Common myeloid progenitor, CD34-positive (primary cell): ENCODE measurements around the gene DPYD.

Source experiments
- CTCF ChIA-PET: fragments of 350-600 bp; sonication (Branson Sonifier 250); formaldehyde crosslinking; loops from one replicate; lab custom pipeline; 2021; ENCODE audit warnings: antibody characterized with exemption; lab: Charles Lee
- POLR2A ChIA-PET: fragments of 350-600 bp; sonication (Branson Sonifier 250); formaldehyde crosslinking; loops from one replicate; lab custom pipeline; 2021; ENCODE audit warnings: antibody characterized with exemption; lab: Charles Lee
- DNase-seq, 3 donors: peaks; one replicate each; pipeline versions ENCODE4 v3.0.0 to v3.0.0-alpha.2; 2013
- H3K27ac ChIP-seq, 2 experiments: 1 replicate in 1 of 2; 2 replicates in 1 of 2; pipeline ENCODE4 v1.7.0; 2013; ENCODE audit warnings: inconsistent platforms in 2 of 2, low read length in 2 of 2, mild to moderate bottlenecking in 2 of 2, low read depth in 1 of 2, moderate library complexity in 1 of 2; ENCODE audit not compliant: severe bottlenecking in 2 of 2, insufficient read depth in 1 of 2, poor library complexity in 1 of 2
- H3K27me3 ChIP-seq, 5 experiments: replicated peaks in 2 of 5; 1 replicate in 3 of 5; 2 replicates in 2 of 5; pipeline versions ENCODE4 v1.6.1 to v1.7.0; 2013; ENCODE audit warnings: low read length in 4 of 5, mild to moderate bottlenecking in 2 of 5, moderate library complexity in 2 of 5, inconsistent platforms in 1 of 5; ENCODE audit not compliant: insufficient read depth in 5 of 5, control insufficient read depth in 4 of 5
- H3K36me3 ChIP-seq, 4 experiments: 1 replicate in 2 of 4; 2 replicates in 2 of 4; pipeline versions ENCODE4 v1.6.1 to v1.7.0; 2013; ENCODE audit warnings: low read length in 3 of 4, control low read depth in 1 of 4, mild to moderate bottlenecking in 1 of 4; ENCODE audit not compliant: control insufficient read depth in 4 of 4, insufficient read depth in 4 of 4
- H3K4me1 ChIP-seq, 4 experiments: 1 replicate in 3 of 4; 2 replicates in 1 of 4; pipeline versions ENCODE4 v1.6.1 to v1.7.1; 2013; ENCODE audit warnings: low read length in 3 of 4, mild to moderate bottlenecking in 3 of 4, control low read depth in 1 of 4, inconsistent platforms in 1 of 4, moderate library complexity in 1 of 4; ENCODE audit not compliant: control insufficient read depth in 4 of 4, insufficient read depth in 4 of 4; ENCODE audit errors: control extremely low read depth in 1 of 4
- H3K4me3 ChIP-seq, 7 experiments: 1 replicate in 4 of 7; 2 replicates in 3 of 7; pipeline versions ENCODE4 v1.5.1 to v1.7.0; 2013; ENCODE audit warnings: mild to moderate bottlenecking in 7 of 7, low read length in 6 of 7, moderate library complexity in 6 of 7, inconsistent platforms in 2 of 7, low read depth in 2 of 7, control low read depth in 1 of 7; ENCODE audit not compliant: insufficient read depth in 4 of 7, control insufficient read depth in 1 of 7; ENCODE audit errors: extremely low read depth in 1 of 7
- H3K9me3 ChIP-seq, 5 experiments: 1 replicate in 4 of 5; 2 replicates in 1 of 5; pipeline versions ENCODE4 v1.6.1 to v1.7.1; 2013; ENCODE audit warnings: low read length in 4 of 5, mild to moderate bottlenecking in 2 of 5, inconsistent platforms in 1 of 5, low read depth in 1 of 5, moderate library complexity in 1 of 5; ENCODE audit not compliant: control insufficient read depth in 4 of 5, insufficient read depth in 2 of 5; ENCODE audit errors: control extremely low read depth in 1 of 5
- WGBS: methylation state at CpG from one replicate; pipeline ENCODE4 v1.1.5; 2013; ENCODE audit not compliant: insufficient coverage; 5-methylcytosine and 5-hydroxymethylcytosine counted together

The DPYD gene

GRCh38 chr1:97565886-97566285 lies 354.9 kb downstream of the DPYD start:
- Histone ChIP-seq H3K4me1 (peaks cover 0 to 3% (median 0%) of the 10 kb centered on the region in 4 experiments), H3K9me3 (no peaks in the 10 kb centered on the region), H3K4me3 (no peak overlapping the region), H3K36me3 (peaks cover 0 to 4% (median 0%) of the 10 kb centered on the region in 4 experiments), H3K27me3 (no peaks in the 10 kb centered on the region), H3K27ac (no peak overlapping the region)
- WGBS = 87% methylated on average over 3 of the region's 5 CpGs
- ChIA-PET CTCF (interaction anchor here (1.0 kb wide), 1 partner anchor 8 kb away, joined by 3 read pairs; no protein-coding TSS in a partner anchor), POLR2A (no interaction called here)
- no peak for DNase-seq

GRCh38 chr1:97563926-97564325 lies 356.9 kb downstream of the DPYD start:
- Histone ChIP-seq H3K36me3 (peaks cover 0 to 4% (median 0%) of the 10 kb centered on the region in 4 experiments), H3K4me3 (no peak overlapping the region), H3K4me1 (peaks cover 0 to 3% (median 0%) of the 10 kb centered on the region in 4 experiments), H3K27me3 (no peaks in the 10 kb centered on the region), H3K27ac (no peak overlapping the region), H3K9me3 (no peaks in the 10 kb centered on the region)
- ChIA-PET POLR2A (no interaction called here), CTCF (no interaction called here)
- DNase-seq = no peak
- WGBS = no CpG with 5 or more reads among the region's 4 CpGs

GRCh38 chr1:97562081-97562480 lies 358.8 kb downstream of the DPYD start:
- Histone ChIP-seq H3K27me3 (no peaks in the 10 kb centered on the region), H3K36me3 (peaks cover 0 to 9% (median 0%) of the 10 kb centered on the region in 4 experiments), H3K4me1 (peaks cover 0 to 3% (median 0%) of the 10 kb centered on the region in 4 experiments), H3K27ac (no peak overlapping the region), H3K4me3 (no peak overlapping the region), H3K9me3 (peaks cover 0 to 2% (median 0%) of the 10 kb centered on the region in 5 experiments)
- ChIA-PET POLR2A (no interaction called here), CTCF (no interaction called here)
- DNase-seq = no peak

GRCh38 chr1:97560714-97561113 lies 360.1 kb downstream of the DPYD start:
- Histone ChIP-seq H3K36me3 (peaks cover 0 to 9% (median 0%) of the 10 kb centered on the region in 4 experiments), H3K4me1 (no peaks in the 10 kb centered on the region), H3K4me3 (no peak overlapping the region), H3K9me3 (peaks cover 0 to 2% (median 0%) of the 10 kb centered on the region in 5 experiments), H3K27ac (no peak overlapping the region), H3K27me3 (no peaks in the 10 kb centered on the region)
- no peak for DNase-seq
- CTCF ChIA-PET = no interaction called here
- WGBS = 96% methylated on average over 4 of the region's 4 CpGs
- POLR2A ChIA-PET = no interaction called here

- ChIA-PET POLR2A (no interaction called here), CTCF (interaction anchor here (0.9 to 1.3 kb wide), 2 partner anchors 11 to 25 kb away, joined by 3 to 5 read pairs; no protein-coding TSS in a partner anchor)
- Histone ChIP-seq H3K36me3 (peaks cover 0 to 15% (median 1%) of the 10 kb centered on the region in 4 experiments), H3K4me3 (no peak overlapping the region), H3K9me3 (peaks cover 0 to 2% (median 0%) of the 10 kb centered on the region in 5 experiments), H3K27ac (no peak overlapping the region), H3K27me3 (no peaks in the 10 kb centered on the region), H3K4me1 (no peaks in the 10 kb centered on the region)
- WGBS = 100% methylated on average over 1 of the region's 2 CpGs
- no peak for DNase-seq
Measured at GRCh38 chr1:97553971-97554370, 366.9 kb downstream of the DPYD start.

GRCh38 chr1:97551113-97551512 lies 369.7 kb downstream of the DPYD start:
- DNase-seq = no peak
- Histone ChIP-seq H3K4me1 (no peaks in the 10 kb centered on the region), H3K27me3 (no peaks in the 10 kb centered on the region), H3K36me3 (peaks cover 0 to 6% (median 3%) of the 10 kb centered on the region in 4 experiments), H3K27ac (no peak overlapping the region), H3K9me3 (no peaks in the 10 kb centered on the region), H3K4me3 (no peak overlapping the region)
- no CpG with 5 or more reads among the region's 1 CpG for WGBS
- POLR2A ChIA-PET = no interaction called here
- CTCF ChIA-PET = no interaction called here

GRCh38 chr1:97545446-97545845 lies 375.4 kb downstream of the DPYD start:
- Histone ChIP-seq H3K4me1 (no peaks in the 10 kb centered on the region), H3K27ac (no peak overlapping the region), H3K9me3 (no peaks in the 10 kb centered on the region), H3K4me3 (no peak overlapping the region), H3K27me3 (no peaks in the 10 kb centered on the region), H3K36me3 (peaks cover 0 to 15% (median 5%) of the 10 kb centered on the region in 4 experiments)
- no peak for DNase-seq
- ChIA-PET POLR2A (no interaction called here), CTCF (no interaction called here)
- WGBS = 97% methylated on average over 4 of the region's 4 CpGs
